Lower leg skin (tissue), 3 donors: Measurements from ENCODE around the gene CSPG4.

Source experiments
- POLR2A ChIP-seq, 2 donors: fragments of 450-650 bp; IDR thresholded peaks; one replicate each; pipeline ENCODE4 v1.6.1; 2016 to 2017; ENCODE audit warnings: antibody characterized with exemption in 2 of 2, mild to moderate bottlenecking in 1 of 2, moderate library complexity in 1 of 2
- TF ChIP-seq, protein P1 (sequence below), 3 donors: fragments of 450-650 bp; IDR thresholded peaks; one replicate each; pipeline ENCODE4 v1.5.1; 2016; ENCODE audit warnings: antibody characterized with exemption in 3 of 3, mild to moderate bottlenecking in 3 of 3, moderate library complexity in 2 of 3

DNA sequence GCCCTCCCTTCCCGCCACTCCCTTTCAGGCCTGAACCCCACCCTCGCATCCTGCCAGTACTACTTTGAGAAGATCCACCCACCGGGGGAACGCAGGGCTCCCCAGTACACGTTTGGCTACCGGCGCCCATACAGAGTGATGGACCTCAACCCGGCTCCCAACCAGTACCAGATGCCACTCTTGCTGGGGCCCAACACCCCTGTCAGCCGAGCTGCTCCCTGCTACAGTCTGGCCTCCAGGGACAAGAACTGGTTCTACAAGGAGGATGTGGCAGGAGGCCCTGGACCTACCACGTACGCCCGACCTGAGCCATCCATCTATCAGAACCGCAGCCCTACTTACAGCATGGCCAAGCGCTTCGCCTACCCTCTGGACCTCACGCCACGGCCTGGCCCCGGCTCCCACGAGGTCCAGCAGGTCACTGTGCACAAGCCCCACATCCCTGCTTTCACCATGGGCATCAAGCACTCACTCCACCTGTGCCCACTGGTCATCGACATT is 14.4 kb upstream of the CSPG4 start:
- TF ChIP-seq, protein P1, sequence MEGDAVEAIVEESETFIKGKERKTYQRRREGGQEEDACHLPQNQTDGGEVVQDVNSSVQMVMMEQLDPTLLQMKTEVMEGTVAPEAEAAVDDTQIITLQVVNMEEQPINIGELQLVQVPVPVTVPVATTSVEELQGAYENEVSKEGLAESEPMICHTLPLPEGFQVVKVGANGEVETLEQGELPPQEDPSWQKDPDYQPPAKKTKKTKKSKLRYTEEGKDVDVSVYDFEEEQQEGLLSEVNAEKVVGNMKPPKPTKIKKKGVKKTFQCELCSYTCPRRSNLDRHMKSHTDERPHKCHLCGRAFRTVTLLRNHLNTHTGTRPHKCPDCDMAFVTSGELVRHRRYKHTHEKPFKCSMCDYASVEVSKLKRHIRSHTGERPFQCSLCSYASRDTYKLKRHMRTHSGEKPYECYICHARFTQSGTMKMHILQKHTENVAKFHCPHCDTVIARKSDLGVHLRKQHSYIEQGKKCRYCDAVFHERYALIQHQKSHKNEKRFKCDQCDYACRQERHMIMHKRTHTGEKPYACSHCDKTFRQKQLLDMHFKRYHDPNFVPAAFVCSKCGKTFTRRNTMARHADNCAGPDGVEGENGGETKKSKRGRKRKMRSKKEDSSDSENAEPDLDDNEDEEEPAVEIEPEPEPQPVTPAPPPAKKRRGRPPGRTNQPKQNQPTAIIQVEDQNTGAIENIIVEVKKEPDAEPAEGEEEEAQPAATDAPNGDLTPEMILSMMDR (IDR thresholded peaks at IDR 0.05), result no peak
- no peak for TF ChIP-seq POLR2A (IDR thresholded peaks at IDR 0.05)
